Kidney (tissue), 14 donors: ENCODE results near the gene AKAP13. TPM values are rescaled to one million over a fixed set of nuclear protein-coding genes. Genes with fewer than 3 reads are reported as not detected.
A peak's percentile ranks its signal among the peaks of the same experiment; 100 is the strongest.
"Not testable (repeated sequence)": the region's sequence is repeated elsewhere in the genome, so short reads cannot be mapped to it uniquely, and the experiment has no call there.

Source experiments
- DNase-seq, 5 donors: peaks; one replicate each; pipeline ENCODE4 v3.0.0-alpha.2; 2013 to 2020
- FAIRE-seq: peaks from 2 replicates; lab custom pipeline; 2012; peaks lifted over from hg19 to GRCh38; lab: Jason Lieb, UNC
- H3K27ac ChIP-seq, 2 donors: one replicate each; pipeline ENCODE4 v1.7.0; 2013; ENCODE audit warnings: low read depth in 2 of 2, low read length in 2 of 2, inconsistent platforms in 1 of 2
- H3K27me3 ChIP-seq: one replicate; pipeline ENCODE4 v1.7.1; 2013; ENCODE audit warnings: low read length, inconsistent platforms; ENCODE audit not compliant: control insufficient read depth, insufficient read depth
- H3K36me3 ChIP-seq, 3 donors: one replicate each; pipeline versions ENCODE4 v1.7.0 to v1.7.1; 2013; ENCODE audit warnings: low read length in 3 of 3, control low read depth in 1 of 3, inconsistent platforms in 1 of 3; ENCODE audit not compliant: insufficient read depth in 3 of 3, control insufficient read depth in 2 of 3
- H3K4me1 ChIP-seq, 3 donors: one replicate each; pipeline versions ENCODE4 v1.7.0 to v1.7.1; 2013; ENCODE audit warnings: low read length in 3 of 3, inconsistent platforms in 1 of 3, low read depth in 1 of 3; ENCODE audit not compliant: control insufficient read depth in 2 of 3, insufficient read depth in 2 of 3
- H3K4me3 ChIP-seq, 3 donors: one replicate each; pipeline versions ENCODE4 v1.7.0 to v1.8.1; 2013; ENCODE audit warnings: low read length in 3 of 3, control low read depth in 1 of 3, inconsistent platforms in 1 of 3
- H3K9ac ChIP-seq, 3 donors: one replicate each; pipeline versions ENCODE4 v1.7.0 to v1.7.1; 2013; ENCODE audit warnings: low read length in 3 of 3, control low read depth in 1 of 3, inconsistent platforms in 1 of 3
- H3K9me3 ChIP-seq, 3 donors: one replicate each; pipeline versions ENCODE4 v1.7.0 to v1.7.1; 2013; ENCODE audit warnings: low read length in 3 of 3, control low read depth in 1 of 3, inconsistent platforms in 1 of 3; ENCODE audit not compliant: control insufficient read depth in 2 of 3, insufficient read depth in 1 of 3
- CTCF ChIP-seq: IDR thresholded peaks from 3 replicates; pipeline ENCODE4 v1.5.1; 2012; ENCODE audit warnings: mild to moderate bottlenecking, moderate library complexity, borderline replicate concordance; ENCODE audit not compliant: insufficient read depth; ENCODE audit errors: extremely low read depth
- intact Hi-C: fragments of 100-400 bp; cut with DNase I; formaldehyde crosslinking; loops from one replicate; pipeline ENCODE4 v1.11.1; 2022
- polyA plus RNA-seq: library from polyadenylated mRNA; stranded (reverse); fragments of 350-450 nt; fragmentation: Illumina TruSeq; extraction: RNeasy Lipid Tissue Mini Kit (QIAGEN cat#74804); gene quantifications from one replicate; pipeline ENCODE4 v1.2.3, GENCODE V29; 2014; ENCODE audit warnings: low read depth, low replicate concordance; ENCODE audit not compliant: insufficient read depth
- total RNA-seq: library from RNA; stranded (reverse); fragmentation: NEBNext Ultra II Directional; extraction: Animal tissue kit (Norgen Biotek cat#: 25700); gene quantifications from one replicate; pipeline ENCODE4 v1.2.1, GENCODE V29; 2021
- donor health status: control.
- donor health status: control.
- donor health status: control.
- donor health status: control.
- donor health status: control.
- donor health status: DM: yes; HTN: yes; CAD: no.
- donor health status: Normal renal cell carcinoma (clear cell type).

The AKAP13 gene
- total and polyA plus RNA-seq, 2 donors from 2014 or later: 18.8 to 174 TPM

GRCh38 chr15:85477730-85478129 is 97.3 kb downstream of the AKAP13 start:
- Histone ChIP-seq H3K9ac (no peak overlapping the region), H3K27me3 (no peaks in the 10 kb centered on the region), H3K4me1 (peaks cover 2 to 24% (median 8%) of the 10 kb centered on the region in 3 donors), H3K36me3 (no peaks in the 10 kb centered on the region), H3K4me3 (no peak overlapping the region), H3K9me3 (no peaks in the 10 kb centered on the region), H3K27ac (no peak overlapping the region)
- peak in 3 of 5 donors; percentile 44 to 83 (median 74) for DNase-seq
- no peak for FAIRE-seq
- TF ChIP-seq CTCF: no peak
- intact Hi-C loops: no loop called here

GRCh38 chr15:85479071-85479647 is 98.8 kb downstream of the AKAP13 start:
- FAIRE-seq (no peak), DNase-seq (no peak)
- peak overlapping the region; percentile 29 to 39 for H3K27ac ChIP-seq
- intact Hi-C loops: no loop called here
- H3K9ac ChIP-seq: no peak overlapping the region
- no peak for TF ChIP-seq CTCF
- peaks cover 2 to 21% (median 8%) of the 10 kb centered on the region in 3 donors for H3K4me1 ChIP-seq
- H3K4me3 ChIP-seq: no peak overlapping the region
- no peaks in the 10 kb centered on the region for H3K27me3 ChIP-seq
- no peaks in the 10 kb centered on the region for H3K36me3 ChIP-seq
- H3K9me3 ChIP-seq: no peaks in the 10 kb centered on the region

- DNase-seq (no peak), FAIRE-seq (no peak)
- Histone ChIP-seq H3K4me1 (peaks cover 2 to 18% (median 7%) of the 10 kb centered on the region in 3 donors), H3K36me3 (no peaks in the 10 kb centered on the region), H3K9ac (no peak overlapping the region), H3K27ac (no peak overlapping the region), H3K4me3 (no peak overlapping the region), H3K9me3 (no peaks in the 10 kb centered on the region), H3K27me3 (no peaks in the 10 kb centered on the region)
- intact Hi-C loops: no loop called here
- TF ChIP-seq CTCF: no peak
Observed at GRCh38 chr15:85480923-85481322, 100.5 kb downstream of the AKAP13 start.

GRCh38 chr15:85481543-85481942 is 101.1 kb downstream of the AKAP13 start:
- H3K36me3 ChIP-seq, FAIRE-seq, H3K27me3 ChIP-seq, H3K4me3 ChIP-seq, H3K27ac ChIP-seq, DNase-seq, H3K9me3 ChIP-seq, H3K9ac ChIP-seq, intact Hi-C loops: not testable (repeated sequence)
- H3K4me1 ChIP-seq: peaks cover 2 to 18% (median 7%) of the 10 kb centered on the region in 3 donors
